Medulla oblongata (tissue), 1 donor: ENCODE results near the gene SQOR.

Source experiments
- DNase-seq: peaks from one replicate; pipeline ENCODE4 v3.0.0-alpha.2; 2015; ENCODE audit errors: extremely low spot score

SQOR gene

GRCh38 chr15:45634432-45635190 lies at the start of gene SQOR:
Gene SQOR (plus strand): TSS chr15:45635029. CDS start chr15:45658924, 23,895 bp downstream.
- DNase-seq = peak; percentile 75

DNA sequence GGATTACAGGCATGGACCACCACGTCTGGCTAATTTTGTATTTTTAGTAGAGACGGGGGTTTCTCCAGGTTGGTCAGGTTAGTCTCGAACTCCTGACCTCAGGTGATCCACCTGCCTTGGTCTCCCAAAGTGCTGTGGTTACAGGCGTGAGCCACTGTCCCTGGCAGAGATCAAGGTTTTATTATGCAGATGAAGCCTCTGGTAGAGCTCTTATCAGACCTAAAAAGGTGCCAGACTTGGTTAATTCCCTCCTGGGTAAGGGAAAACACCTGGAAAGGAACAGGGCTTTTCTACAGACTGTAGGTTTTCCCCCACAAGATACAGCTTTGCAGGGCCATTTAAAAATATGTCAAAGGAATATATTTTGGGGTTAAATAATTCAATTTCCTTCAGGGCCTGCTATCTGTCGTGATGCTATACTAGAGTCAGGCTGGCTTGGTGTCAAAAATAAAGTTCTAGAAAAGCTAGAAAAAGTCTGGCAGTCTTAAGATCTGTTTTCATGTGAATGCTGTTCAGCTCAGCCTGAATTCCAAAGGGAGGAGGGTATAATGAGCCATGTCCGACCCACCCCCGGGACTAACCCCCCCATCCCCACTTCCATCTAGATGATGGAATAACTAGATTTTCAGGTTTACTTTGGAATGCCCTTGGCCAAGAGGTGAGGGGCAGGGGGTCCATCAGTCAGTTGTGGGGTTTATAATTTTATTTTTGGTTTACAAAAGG lies 49.6 kb upstream of the SQOR start:
- DNase-seq = no peak

- no peak for DNase-seq
Observed at GRCh38 chr15:45586125-45586524, 48.7 kb upstream of the SQOR start.

DNA sequence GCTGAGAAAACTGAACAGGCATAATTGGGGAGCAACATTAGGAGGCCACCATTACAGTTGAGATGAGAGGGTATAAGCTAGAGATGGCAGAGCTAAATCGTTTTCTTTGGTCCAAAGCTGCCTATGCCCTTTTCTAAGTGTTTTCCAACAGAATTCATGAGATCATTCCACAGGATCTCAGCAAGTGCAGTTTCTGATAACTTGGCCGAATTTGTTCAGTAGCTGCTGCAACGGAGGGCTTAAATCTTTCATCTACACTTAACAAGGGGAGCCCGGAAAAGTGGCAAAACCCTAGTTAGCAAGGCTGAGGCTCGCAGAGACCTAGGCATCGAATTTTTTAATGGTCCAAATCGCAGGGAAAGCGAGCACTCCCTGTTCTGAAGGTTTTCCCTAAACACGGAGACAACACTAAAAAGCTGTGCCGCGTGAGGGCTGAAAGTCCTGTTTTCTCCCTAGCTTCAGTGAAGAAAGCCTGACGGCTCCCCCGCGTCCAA lies 48.2 kb upstream of the SQOR start:
- no peak for DNase-seq

DNA sequence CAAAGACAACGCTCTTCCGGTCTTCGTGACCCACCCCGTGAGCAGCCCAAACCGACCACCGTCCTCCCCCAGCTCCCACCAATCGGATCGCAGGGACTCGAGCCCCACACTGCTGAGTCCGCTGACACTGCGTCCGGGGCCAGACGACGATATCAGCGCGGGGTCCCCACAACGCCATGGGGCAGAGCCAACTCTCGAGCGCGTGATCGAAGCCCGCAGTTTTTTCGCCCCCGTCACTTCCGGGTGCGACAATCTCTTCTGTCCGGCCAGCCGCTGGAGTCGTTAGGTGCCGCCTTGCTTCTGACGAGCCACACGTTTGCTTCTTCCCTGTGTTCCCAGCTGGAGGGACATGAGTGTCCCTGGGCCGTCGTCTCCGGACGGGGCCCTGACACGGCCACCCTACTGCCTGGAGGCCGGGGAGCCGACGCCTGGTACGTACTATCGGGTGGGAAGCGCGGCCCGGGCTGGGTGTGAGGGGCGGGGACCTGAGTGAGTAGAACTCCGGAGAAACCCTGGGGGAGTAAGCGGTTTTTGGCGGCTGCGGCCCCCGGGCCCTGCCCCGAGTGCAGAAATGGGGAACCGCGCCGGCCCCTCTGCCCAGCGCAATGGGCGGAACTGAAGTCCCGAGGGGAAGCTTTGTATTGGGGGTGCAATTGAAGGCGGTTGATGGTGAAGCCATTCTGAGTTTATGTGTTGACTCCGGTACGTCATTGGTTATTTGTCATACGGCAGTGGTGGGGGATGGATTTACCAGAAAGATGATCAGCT lies 47.5 kb upstream of the SQOR start, which contains the start of gene BLOC1S6:
Gene BLOC1S6 (plus strand): TSS at position 285 of the 768 bp plus-strand sequence. CDS start 65 bp downstream, at position 350.
- DNase-seq = peak; percentile 95

DNA sequence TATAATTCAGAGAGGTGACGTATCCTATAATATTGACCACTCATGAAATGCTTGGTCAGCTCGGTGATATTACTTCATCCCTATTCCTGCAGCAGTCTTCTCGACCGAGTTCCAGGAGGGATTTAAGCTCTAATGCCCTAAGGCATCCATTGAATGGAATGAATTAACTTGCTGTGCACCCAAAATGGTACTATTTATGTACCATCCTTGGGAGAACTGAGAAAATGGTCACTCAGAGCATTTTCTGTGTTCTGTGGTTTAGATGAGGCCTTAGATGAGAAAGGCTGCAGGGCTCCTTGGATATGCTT lies 47.0 kb upstream of the SQOR start:
- no peak for DNase-seq

DNA sequence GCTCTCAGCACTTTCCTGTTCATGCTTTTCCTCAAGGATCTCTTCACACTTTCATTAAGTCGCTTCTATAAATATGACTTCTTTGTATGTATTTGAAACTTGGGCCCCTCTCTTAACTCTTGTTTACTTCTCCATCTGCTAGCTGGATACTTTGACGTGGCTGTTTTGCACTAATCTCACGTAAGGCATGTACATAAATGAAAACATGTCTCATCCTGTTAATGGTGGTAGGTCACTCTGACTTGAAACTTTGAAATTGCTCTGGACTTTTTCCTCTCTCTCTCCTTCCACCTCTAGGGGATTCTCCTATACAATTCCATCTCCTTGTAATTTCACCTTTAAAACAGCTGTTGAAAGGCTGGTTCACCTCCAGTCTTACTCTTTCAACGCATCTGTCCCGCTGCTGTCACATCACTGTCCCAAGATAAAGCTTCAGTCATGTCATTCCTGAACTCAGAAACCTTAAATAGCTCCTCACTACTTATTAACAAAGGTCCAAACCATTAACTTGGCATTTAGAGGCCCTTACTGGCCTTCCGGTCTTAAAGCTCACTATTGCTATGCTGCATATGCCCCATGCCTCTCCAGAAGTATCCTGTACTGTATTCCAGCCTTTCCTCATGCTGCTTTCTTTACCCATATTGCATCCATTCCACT lies 46.5 kb upstream of the SQOR start:
- DNase-seq = peak; percentile 15

DNA sequence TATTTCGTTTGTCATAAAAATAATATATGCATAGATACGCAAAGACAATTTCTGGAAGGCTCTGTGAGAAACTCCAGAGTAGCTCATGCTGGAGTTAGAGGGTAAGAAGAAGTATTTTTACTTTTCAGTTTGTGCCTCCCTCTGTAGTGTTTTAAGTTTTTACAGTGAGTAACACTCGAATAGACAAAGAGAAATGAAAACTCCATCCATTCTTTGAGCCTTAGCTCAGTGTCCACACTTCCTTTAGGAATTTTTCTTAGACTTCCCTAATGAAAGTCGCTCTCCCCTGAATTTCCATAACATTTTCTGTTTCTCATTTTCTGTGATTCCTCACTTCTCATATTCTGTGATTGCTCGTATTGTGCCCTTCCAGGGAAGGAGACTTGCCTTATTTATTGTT lies 45.6 kb upstream of the SQOR start:
- DNase-seq = no peak

- DNase-seq = no peak
Observed at GRCh38 chr15:45594319-45594718, 40.5 kb upstream of the SQOR start.

DNA sequence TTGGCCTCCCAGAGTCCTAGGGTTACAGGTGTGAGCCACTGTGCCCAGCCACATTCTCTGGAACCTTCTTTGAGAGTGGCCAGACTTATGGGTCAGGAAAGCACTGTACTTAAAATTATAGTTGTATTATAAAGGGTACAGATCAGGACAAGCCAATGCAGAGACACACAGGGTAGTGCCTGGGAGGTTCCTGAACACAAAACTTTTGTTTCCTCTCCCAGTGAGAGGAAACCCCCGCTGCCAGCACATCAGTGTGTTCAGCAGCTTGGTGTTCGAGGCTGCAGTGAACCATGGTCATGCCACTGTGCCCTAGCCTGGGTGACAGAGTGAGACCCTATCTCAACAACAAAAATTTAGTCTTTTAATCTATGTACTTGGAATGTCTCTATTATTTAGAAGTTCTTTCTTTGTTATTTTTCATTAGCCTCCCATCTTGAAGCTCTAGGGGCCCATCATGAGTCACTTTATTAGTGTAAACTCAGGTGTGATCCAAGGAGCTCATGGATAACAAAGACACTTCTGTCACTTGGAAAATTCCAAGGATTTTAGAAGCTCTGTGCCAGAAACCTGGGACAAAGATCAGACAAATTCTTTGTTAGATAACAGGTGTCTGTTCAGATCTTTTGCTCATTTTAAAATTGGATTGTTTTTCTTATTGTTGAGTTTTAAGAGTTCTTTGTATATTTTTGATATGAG lies 39.8 kb upstream of the SQOR start:
- DNase-seq = no peak

DNA sequence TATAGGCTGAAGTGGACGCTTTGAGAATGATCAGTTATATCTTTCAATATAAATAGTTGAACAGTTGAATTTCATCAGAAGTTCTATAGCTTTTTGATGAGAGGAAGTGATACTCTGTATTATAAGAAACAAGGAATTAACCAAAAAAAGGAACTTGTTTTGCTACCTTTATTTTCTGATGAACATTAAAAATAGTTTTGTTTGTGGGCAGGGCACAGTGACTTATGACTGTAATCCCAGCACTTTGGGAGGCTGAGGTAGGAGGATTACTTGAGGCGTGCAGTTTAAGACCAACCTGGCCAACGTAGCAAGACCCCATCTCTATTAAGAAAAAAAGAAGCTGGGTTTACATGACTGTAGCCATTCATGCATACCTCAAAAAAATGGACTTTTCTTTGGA lies 30.9 kb upstream of the SQOR start:
- no peak for DNase-seq

DNA sequence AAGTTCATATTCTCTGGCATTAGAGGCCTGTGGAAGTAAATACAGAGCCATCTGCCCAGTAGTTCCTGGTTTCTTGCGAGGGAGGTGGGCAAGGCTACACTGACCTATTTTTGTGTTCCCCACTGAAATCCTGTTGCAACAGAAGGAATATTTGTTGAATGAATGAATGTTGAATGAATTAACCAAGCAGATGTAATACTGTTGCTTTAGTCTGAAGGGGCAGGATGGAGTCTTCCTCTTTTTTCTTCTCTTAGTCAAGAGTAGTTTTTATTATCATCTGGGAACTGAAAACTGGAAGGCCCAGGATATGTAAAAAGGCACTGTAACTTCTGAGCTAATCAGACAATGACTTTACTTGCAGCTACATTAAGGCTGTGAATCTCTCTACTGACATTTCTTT lies 30.5 kb upstream of the SQOR start:
- peak; percentile 34 for DNase-seq

DNA sequence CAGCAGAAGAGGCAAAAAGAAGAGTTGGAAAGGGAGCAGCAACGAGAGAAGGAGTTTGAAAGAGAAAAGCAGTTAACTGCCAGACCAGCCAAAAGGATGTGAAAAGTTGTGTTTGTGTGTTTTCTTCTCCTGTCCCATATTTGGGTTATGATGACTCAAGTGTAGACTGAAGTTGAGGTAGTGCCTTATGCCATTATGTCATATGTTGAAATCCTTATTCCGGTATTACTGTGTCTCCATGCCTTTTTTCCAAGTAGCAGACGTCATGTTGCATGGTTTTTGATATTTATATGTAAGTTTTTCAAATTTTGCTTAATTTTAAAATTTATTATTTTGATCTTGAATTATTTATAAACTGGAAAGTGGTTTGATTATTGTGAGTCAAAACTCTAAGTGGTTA lies 28.4 kb upstream of the SQOR start:
- DNase-seq = no peak

DNA sequence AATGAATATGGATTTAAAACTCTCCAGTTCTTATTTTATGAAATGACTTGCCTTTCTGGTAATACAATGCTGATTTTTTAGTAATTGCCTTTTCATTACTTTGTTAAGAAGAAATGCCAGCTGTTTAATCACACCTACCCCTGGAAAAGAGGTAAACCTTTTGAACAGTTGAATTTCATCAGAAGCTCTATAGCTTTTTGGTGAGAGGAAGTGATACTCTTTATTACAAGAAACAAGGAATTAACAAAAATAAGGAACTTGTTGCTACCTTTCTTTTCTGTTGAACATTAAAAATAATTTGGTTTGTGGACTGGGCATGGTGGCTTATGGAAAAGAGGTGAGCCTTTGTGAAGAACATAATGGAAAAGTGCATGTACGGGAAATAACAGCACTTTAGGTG lies 28.0 kb upstream of the SQOR start:
- DNase-seq = no peak

GRCh38 chr15:45611305-45611704 lies 23.5 kb upstream of the SQOR start:
- DNase-seq = peak; percentile 24

GRCh38 chr15:45612790-45613415 lies 21.9 kb upstream of the SQOR start:
- DNase-seq = no peak

GRCh38 chr15:45616901-45617323 lies 17.9 kb upstream of the SQOR start:
- DNase-seq = no peak

- DNase-seq = no peak
Observed at GRCh38 chr15:45618813-45619212, 16.0 kb upstream of the SQOR start.

DNA sequence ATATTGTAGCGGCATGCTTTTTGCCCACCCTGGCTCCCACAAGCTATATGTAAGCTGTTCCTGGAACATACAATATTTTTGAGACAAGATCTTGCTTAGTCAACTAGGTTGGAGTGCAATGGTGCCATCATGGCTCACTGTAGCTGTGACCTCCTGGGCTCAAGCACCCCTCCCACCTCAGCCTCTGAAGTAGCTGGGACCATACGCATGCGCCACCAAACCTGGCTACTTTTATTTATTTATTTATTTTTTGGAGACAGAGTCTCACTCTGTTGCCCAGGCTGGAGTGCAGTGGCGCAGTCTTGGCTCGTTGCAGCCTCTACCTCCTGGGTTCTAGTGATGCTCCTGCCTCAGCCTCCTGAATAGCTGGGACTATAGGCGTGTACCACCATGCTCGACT lies 6.7 kb upstream of the SQOR start:
- DNase-seq = no peak

GRCh38 chr15:45630917-45631691 lies 3.7 kb upstream of the SQOR start:
- DNase-seq = no peak
